HG03280 (cell line): ENCODE data around the gene RTKN2.

Source experiments
- ATAC-seq: cut with Tn5 transposase; IDR thresholded peaks from one replicate; pipeline ENCODE4 v1.9.1; 2021; ENCODE audit warnings: mild to moderate bottlenecking, moderate library complexity; ENCODE audit not compliant: unreplicated experiment

The RTKN2 gene

DNA sequence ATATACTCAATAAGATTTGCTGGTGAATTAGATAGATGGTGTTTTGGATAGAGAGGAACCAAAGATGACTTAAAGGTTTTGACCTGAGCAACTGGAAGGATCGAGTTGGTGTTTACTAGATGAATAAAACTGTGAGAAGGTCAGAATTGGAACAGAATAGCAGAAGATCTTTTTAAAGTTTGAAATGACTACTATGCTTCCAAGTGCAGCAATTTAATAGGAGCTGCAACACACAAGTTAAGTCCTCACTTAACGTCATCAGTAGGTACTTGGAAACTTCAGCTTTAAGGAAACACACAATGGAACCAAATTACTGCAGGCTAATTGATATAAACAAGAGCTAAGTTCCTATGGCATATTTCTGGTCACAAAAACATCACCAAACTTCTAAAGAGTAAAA is 86.5 kb downstream of the RTKN2 start:
- no peak for ATAC-seq

DNA sequence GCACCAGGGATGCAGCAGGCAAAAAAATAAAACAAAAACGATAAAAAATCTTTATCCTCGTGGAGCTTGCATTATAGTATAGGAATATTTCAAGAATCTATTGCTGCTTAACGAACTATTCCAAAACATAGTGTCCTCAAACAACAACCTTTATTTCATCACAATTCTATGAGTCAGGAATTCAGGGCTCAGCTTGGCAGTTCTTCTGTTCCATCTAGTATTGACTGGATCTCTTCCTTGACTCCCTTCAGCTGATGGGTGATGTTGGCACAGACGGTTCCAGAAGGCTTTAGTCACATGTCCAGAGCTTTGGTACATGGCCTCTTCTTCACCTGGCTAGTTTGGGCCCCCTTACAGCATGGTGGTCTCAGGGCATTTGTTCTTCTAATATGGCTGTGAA is 88.0 kb downstream of the RTKN2 start:
- no peak for ATAC-seq

DNA sequence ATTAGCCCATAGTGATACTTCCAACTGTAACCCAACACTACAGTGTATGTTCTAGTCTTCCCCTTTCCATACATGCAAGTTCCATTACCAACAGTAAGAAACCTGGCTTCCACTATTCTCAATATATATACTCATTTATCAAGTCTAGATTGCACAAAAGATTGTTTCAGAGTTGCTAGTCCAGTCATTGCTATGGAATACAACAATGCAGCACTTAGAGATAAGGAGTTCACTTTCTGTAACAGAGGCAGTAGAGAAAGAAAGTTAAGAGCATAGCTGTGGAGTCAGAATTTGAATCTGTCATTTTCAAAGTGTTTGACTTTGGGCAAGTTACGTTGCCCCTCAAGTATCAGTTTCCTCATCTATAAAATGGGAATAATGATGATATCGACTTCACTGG is 90.1 kb downstream of the RTKN2 start:
- no peak for ATAC-seq

DNA sequence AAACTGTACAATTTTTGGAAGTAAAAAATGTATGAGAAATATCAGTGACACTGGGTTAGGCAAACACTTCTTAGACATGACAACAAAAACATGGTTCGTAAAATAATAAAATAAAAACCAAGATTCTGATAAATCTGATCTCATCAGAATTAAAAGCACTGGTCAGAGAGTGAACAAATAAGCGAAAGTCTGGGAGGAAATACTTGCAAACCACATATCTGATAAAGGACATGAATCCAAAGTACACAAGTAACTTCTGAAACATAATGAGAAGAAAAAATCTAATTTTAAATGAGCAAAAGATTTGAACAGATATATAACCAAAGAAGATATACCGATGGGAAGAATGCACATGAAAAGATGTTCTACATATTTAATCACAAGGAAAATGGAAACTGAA is 91.5 kb downstream of the RTKN2 start:
- no peak for ATAC-seq

DNA sequence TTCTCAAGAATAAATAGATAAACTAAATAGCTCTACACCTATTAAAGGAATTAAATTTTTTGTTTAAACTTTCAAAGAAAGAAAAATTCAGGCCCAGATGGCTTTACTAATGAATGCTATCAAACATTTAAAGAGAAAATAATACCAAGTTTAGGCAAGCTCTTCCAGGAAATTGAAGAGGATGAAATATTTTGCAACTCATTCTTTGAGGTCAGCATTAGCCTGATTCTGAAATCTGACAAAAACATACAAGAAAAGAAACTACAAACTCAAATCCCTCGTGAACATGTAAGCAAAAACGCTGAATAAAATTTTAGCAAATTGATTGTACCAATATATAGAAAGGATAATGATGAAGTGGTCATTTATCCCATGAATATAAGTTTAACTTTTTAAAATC is 93.4 kb downstream of the RTKN2 start:
- ATAC-seq, result no peak

DNA sequence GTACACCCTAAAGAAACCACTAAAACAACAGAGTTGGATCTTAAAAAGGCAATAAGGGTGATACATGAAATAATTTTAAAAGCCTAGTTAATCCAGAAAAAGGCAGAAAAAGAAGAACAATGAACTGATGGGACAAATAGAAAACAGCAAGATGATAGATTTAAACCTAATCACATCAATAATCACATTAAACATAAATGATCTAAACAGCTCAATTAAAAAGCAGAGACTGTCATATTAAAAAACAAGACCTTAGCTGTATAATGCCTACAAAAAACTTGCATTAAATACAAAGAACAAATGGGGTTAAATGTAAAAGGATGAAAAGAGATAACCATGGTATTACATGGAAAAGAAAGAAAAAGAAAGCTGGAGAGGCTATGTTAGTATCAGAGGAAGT is 96.2 kb downstream of the RTKN2 start:
- no peak for ATAC-seq

DNA sequence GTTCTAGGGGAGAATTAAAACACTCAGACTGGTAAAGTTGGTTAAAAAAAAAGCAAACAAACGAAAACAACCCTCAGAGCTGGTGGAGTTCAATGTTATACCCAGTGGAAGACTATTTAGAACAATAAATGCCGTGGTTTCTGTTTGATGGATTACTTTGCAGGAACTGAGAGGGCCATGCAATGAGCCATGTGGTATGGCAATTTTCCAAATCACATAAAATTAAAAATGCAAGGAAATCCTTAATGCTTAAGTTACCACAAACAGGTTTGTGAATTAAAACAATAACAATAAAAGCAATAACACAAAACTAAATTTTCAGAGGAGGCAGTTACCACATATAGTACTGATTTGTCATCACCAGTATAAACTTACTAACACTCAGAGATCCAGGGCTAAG is 96.9 kb downstream of the RTKN2 start:
- no peak for ATAC-seq

DNA sequence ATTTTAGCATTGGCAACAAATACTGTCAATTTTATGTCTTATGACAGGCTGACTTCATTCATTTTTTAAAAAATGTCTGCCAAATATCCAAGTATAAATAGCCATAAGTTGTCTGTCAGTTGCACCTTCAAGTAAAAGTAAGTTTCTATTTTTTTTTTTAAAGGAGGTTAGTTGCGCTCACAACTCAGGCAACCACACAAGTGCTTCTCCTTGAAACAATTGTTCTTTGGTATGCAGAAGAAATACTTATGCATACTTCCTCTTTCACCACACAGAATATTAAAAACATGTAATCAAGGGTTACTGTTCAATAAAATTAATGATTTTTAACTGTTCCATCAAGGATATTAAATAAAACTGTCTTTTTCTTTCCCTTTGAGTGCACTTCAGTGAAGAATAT is 97.9 kb downstream of the RTKN2 start:
- ATAC-seq, result no peak

DNA sequence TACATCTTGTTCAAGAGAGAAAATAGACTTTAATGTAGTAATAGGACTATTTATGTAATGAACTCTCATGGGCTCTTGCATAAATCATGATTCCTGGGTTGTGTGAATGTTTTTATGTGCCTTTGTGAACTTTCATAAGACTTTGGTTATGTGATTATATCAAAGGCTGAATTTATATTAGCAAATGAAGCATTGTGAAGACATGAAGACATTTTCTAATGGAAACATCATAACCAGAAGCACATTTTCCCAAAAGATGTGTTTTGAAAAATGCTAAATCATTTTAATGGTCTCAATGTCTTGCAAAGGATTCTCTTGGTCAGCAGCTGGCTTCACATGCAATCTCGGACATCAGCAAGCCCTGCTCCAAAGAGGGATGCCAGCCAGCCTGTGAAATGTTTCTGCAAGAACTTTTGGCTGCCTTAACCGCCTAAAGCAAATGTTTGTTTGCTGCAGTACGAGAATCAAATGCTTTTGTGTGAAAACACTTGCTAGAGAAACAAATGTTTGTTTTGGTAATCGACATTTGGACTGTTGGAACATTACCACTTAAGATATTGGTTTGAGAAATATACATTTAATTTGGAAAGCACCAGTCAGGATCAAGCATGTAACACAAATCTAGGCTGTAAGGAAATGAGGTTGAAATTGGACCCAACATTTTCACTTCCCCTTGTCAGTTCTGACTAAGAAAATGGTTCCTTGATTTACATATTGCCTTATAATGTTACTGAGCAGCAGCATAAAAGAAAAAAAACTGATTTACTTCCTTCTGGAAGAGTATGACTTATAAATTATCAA is 102.1 kb downstream of the RTKN2 start:
- peak; percentile 95 for ATAC-seq

DNA sequence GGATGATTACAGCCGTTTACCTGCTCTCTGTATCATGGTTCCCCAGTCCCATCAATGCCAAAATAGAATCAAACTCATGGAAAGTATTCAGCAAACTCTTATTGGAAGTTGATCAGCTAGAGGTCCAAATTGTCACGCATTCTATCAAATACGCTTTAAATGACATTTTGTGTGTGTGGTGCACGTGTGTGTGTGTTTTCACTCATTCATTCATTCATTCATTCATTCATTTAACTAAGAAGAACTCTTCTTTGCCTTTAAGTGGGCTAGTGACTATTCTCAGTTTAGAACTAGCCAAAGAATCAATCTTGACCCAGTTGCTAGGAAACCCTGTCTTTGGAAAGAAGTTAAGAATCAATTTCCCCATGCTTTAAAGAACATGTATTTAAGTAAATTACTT is 102.8 kb downstream of the RTKN2 start:
- ATAC-seq, result no peak

DNA sequence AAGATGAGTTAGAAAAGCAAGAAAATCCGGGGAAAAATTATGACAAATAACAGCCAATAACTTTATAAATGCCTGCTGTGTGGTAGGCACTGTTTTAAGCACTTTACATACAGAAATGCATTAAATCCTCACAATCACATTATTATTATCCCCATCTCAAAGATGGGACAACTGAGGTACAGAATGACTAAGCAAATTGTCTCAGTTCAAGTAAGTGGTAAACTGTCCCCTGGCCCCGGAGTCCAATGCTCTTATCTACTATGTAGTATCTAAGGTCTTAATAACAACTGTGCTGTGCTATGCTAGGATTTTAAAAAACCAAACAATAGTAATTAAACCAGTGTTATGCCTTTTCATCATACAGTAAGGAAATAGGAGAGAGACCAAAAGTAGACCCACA is 105.6 kb downstream of the RTKN2 start:
- ATAC-seq, result no peak

DNA sequence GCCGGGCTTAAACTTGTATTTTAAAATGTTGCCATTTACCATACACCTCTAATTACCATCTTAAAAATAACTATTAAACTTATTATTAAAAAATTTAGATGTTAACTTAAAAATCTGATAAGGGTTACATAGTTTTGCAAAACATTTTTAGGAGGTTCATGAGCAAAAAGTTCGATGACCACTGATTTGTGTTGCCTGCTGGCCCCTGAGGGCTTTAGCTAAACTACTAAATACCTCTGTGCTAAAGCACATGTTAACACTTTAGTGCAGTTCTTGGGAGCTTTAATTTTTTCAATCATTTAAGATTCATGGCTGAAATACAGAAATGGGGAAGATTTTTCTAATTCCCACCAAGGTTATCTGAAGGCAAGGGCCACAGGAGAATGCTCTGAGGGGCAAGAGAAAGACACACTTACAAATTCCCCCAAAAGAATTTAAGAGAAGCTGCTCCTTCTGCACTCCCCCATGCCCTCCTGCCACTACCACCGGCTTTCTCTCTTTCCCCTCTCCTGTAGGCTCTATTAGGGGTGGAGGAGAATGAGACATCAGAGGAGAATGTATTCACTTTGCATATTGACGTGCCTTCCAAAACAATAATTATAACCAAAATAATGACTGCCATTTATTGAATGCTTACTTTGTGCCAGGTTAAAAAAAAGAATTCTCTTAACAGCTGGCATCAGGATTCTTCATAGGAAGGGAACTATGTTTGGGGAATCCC is 106.2 kb downstream of the RTKN2 start:
- ATAC-seq, result no peak

DNA sequence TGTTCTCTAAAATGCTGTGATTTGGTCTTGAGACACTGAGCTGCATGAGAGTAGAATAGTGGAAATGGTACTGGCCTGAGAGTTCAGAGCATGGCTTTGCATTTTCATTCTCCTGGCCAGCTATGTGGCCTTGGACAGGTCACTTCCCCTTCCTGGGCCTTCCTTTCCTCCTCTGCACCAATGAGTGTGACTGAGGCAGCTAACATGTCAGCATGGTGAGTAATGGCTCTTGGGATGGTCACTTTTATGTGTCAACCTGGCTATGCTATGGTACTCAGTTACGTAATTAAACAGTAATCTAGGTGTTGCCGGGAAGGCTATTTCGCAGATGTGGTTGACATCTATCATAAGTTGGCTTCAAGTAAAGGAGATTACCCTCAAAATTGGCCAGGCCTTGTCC is 109.3 kb downstream of the RTKN2 start:
- ATAC-seq, result no peak

DNA sequence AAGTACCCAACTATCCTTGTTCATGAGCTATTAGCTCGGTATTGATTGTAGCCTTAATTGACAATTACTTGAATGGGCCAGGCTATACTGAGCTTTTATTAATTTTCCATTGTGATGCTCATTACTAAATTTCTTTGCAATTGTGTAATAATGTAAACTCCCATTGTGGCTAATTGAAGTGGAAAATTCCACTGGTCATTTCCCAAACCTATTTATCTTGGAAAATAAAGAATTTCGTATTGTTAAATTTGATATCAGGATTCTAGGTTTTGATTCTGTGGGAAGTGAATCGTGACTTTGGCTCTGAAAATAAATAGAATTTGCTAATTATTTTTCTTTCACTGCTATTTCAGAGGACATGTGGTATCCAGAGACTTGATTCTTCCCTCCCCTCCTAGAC is 111.0 kb downstream of the RTKN2 start:
- ATAC-seq, result no peak

DNA sequence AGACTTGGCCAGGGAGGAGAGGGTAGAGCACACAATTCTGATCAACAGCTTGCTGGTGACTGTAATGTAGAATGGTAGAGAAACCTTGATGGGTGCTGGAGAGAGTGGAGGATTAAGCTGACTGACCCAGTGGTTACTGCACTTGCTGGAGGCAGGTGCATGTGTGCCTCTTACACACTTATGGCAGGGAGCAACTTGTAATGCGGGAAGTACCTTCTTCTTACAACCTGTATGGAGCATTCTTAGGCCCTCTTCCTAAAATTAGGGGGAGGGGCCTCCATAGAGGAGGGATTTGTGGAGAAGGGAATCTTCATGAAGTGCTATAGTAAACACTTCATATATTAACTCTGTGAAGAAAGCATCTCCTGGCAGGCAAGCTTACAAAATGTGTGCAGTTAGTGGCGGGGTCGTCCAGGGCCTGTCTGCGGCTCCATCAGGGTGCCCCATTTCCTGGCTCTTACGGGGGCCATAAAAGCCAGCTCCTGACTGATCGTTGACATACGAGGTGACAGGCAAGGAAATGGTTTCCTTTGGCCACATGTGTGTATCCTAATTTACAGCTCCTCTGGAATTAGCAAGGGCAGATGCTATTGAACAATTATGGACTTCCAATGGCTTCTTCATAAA is 113.5 kb downstream of the RTKN2 start:
- ATAC-seq, result no peak

DNA sequence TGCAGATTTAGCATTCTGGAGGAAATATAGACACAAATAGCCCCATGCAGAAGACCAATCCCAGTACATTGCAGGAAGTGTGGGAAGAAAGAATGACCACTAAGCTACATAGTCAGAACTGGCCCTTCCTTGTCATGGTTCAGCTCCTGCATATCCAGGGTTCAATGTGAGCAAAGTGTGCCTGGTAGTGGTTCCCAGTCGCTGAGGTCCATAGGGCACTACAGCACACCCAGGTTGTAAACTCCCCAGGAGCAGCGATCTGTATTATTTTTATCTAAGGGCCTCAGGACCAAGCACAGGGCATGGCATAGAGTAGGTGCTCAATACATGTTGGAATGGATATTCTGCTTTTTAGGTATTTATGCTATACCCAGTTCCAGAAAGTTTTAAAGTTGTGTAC is 114.4 kb downstream of the RTKN2 start:
- no peak for ATAC-seq

DNA sequence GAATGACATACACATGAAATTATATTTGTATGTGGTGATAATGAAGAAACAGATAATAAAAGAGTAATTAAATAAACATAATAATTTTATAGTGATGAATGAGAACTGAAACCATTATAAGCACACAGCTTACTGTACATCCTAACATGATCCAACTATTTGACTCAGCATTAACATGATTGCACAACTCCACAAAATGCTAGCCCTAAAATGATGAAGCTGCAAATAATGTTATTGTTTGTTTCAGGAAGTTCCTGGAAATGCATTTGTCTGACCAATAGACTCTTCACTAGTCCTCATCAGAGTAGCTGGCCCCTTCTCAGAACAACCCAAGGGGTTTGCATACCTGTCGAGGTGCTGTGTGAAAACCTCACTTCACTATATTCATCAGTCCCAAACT is 115.5 kb downstream of the RTKN2 start:
- no peak for ATAC-seq

DNA sequence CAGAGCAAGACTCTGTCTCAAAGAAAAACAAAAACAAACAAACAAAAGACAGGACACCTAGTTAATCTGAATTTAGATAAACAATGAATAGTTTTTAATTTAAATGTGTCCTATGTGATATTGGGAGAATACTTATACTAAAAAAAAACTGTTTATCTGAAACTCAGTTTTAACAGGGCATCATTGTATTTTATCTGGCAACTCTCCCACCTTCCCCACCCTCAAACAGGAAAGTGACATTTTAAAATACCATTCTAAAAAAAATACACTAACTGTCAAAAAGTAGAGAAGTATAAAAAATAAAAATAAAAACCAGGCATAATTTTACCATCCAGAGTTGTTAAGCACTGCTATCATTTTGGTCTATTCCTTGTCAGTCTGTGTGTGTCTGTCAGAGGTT is 119.0 kb downstream of the RTKN2 start:
- no peak for ATAC-seq

DNA sequence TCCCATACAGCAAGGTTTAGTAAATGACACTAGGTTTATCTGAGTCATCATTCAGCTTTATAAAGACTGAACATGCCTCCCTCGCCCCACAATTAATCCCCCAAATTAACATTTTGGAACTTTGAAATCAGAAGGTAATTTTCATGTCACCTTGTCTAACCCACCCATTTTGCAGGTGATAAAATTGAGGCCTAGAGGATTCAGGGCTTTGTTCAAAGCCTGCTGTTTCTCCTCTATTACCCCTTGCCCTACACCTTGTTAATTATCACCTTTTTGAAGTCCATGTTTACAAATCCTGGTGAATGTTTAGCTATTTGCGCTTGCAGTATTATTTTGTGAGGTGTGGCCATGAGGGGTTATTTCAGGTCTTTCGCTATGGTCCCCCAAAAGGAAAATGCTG is 120.5 kb downstream of the RTKN2 start:
- ATAC-seq, result no peak

DNA sequence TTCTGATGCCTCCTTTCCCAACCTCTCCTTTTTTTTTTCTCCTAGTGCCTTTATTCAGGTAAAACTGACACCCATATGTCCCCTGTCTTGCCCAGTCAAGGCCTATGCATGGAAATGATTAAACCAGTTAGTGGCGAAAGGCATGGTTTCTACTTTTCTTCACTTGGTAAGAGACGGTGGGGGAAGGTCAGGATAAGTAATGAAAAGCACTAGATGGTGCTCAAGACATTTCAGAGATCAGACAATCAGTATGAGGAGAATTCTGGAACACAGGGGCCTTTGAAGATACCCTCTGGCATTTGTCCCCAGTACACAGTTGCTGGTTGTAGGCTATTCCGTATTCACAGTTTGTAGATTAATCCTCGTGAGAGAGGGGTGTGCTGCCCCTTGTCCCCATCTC is 121.2 kb downstream of the RTKN2 start:
- no peak for ATAC-seq

DNA sequence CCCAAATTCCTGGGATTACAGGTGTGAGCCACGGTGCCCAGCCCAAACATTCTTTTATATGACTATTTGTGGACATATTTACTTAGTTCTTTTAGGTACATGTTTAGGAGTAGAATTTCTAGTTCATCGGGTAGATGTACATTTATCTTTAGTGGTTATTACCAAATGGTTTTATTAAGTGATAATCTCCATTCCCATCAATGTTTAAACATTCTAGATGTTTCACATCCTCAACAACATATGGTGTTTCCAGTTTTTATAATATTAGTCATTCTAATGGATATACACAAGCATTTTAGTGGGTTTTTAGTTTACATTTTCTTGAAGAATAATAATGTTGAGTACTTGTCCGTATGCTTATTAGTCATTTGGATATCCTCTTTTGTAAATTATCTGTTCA is 131.7 kb downstream of the RTKN2 start:
- ATAC-seq, result no peak

DNA sequence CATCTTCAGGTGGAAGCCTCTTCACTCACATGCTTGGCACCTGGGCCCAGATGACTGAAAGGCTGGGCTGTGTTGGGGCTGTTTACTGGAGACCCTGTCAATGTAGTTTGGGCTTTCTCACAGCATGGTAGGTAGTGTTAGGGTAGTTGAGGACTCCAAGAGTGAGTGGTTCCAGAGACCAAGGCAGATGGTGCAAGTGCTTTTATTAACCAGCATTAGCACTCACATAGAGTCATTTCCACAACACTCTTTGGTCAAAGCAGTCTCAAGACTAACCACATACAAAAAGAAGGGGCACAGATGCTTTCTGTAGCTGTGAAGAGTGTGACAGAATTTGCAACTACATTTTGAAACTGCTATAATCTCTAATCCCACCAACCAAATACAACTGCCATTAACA is 135.0 kb downstream of the RTKN2 start:
- peak; percentile 87 for ATAC-seq
